HepG2 (cell line): ENCODE measurements around the gene FIS1. TPM values are rescaled to one million over a fixed set of nuclear protein-coding genes. Genes with fewer than 3 reads are reported as not detected.

Source experiments
- ADNP ChIP-seq: sonication (generic); formaldehyde crosslinking; IDR thresholded peaks from 2 replicates; pipeline ENCODE4 v1.4.0; 2020; ENCODE audit warnings: missing genetic modification reagents
- HNF4A ChIP-seq: sonication (generic); formaldehyde crosslinking; IDR thresholded peaks from 2 replicates; pipeline ENCODE4 v1.4.0; 2020; ENCODE audit warnings: missing genetic modification reagents
- KLF6 ChIP-seq: IDR thresholded peaks from 2 replicates; pipeline ENCODE4 v1.8.0; 2016; ENCODE audit warnings: missing biosample characterization, missing genetic modification reagents
- NPAS2 ChIP-seq: sonication (generic); formaldehyde crosslinking; IDR thresholded peaks from 2 replicates; pipeline ENCODE4 v1.8.0; 2022; ENCODE audit warnings: mild to moderate bottlenecking, missing genetic modification reagents, borderline replicate concordance
- SMYD3 ChIP-seq: sonication (generic); formaldehyde crosslinking; IDR thresholded peaks from 2 replicates; pipeline ENCODE4 v1.8.1; 2023; ENCODE audit warnings: mild to moderate bottlenecking, missing genetic modification reagents
- TP53 ChIP-seq: sonication (generic); formaldehyde crosslinking; conservative IDR thresholded peaks from 2 replicates; pipeline ENCODE4 v1.4.0; 2020; ENCODE audit warnings: missing genetic modification reagents
- ZNF225 ChIP-seq: sonication (generic); formaldehyde crosslinking; IDR thresholded peaks from 2 replicates; pipeline ENCODE4 v1.4.0; 2020; ENCODE audit warnings: mild to moderate bottlenecking, missing genetic modification reagents
- ZNF230 ChIP-seq: sonication (generic); formaldehyde crosslinking; IDR thresholded peaks from 2 replicates; pipeline ENCODE4 v1.4.0; 2020; ENCODE audit warnings: mild to moderate bottlenecking, missing genetic modification reagents
- ZNF253 ChIP-seq: sonication (generic); formaldehyde crosslinking; IDR thresholded peaks from 2 replicates; pipeline ENCODE4 v1.8.0; 2022; ENCODE audit warnings: mild to moderate bottlenecking, missing genetic modification reagents, borderline replicate concordance
- ZNF34 ChIP-seq: sonication (generic); formaldehyde crosslinking; IDR thresholded peaks from 2 replicates; pipeline ENCODE4 v1.4.0; 2020; ENCODE audit warnings: mild to moderate bottlenecking, missing genetic modification reagents, borderline replicate concordance
- ZNF709 ChIP-seq: sonication (generic); formaldehyde crosslinking; IDR thresholded peaks from 2 replicates; pipeline ENCODE4 v1.5.0; 2020; ENCODE audit warnings: mild to moderate bottlenecking, missing genetic modification reagents
- ZNF773 ChIP-seq: sonication (generic); formaldehyde crosslinking; IDR thresholded peaks from 2 replicates; pipeline ENCODE4 v1.4.0; 2020; ENCODE audit warnings: missing genetic modification reagents, borderline replicate concordance
- ZSCAN25 ChIP-seq: sonication (generic); formaldehyde crosslinking; IDR thresholded peaks from 2 replicates; pipeline ENCODE4 v1.8.0; 2022; ENCODE audit warnings: mild to moderate bottlenecking, missing genetic modification reagents
- polyA plus RNA-seq, 8 experiments: library from polyadenylated mRNA; depleted of rRNA in 3 of 8; stranded (reverse) in 7 of 8; unstranded in 1 of 8; fragments of >200 nt; fragmentation: Illumina TruSeq in 4 of 8; extraction: Trizol in 4 of 8; gene quantifications; 2 replicates each; pipeline versions ENCODE4 v1.2.1 to v1.2.3, GENCODE V29; 2011 to 2016; ENCODE audit warnings: low read depth in 4 of 8, missing spikeins in 1 of 8, mixed read lengths in 1 of 8; ENCODE audit not compliant: insufficient read depth in 1 of 8
- total RNA-seq, 5 experiments: library from RNA; depleted of rRNA; stranded (reverse); fragments of >200 nt; fragmentation: Illumina TruSeq; extraction: Trizol; gene quantifications; 2 replicates each; pipeline ENCODE4 v1.2.3, GENCODE V29; 2016; ENCODE audit warnings: low read depth in 1 of 5
- TF ChIP-seq, protein P1 (sequence below): sonication (generic); formaldehyde crosslinking; IDR thresholded peaks from 2 replicates; pipeline ENCODE4 v1.8.0; 2022; ENCODE audit warnings: mild to moderate bottlenecking, missing genetic modification reagents; ENCODE audit not compliant: insufficient replicate concordance
- TF ChIP-seq, protein P2 (sequence below), 2 experiments: sonication (generic) in 1 of 2; formaldehyde crosslinking in 1 of 2; IDR thresholded peaks; 2 replicates each; pipeline versions ENCODE4 v1.5.1 to v1.6.1; 2011 to 2020; ENCODE audit warnings: borderline replicate concordance in 1 of 2, low read depth in 1 of 2, low read length in 1 of 2, mild to moderate bottlenecking in 1 of 2, missing genetic modification reagents in 1 of 2, moderate library complexity in 1 of 2
- TF ChIP-seq, protein P3 (sequence below), 2 experiments: sonication (generic) in 1 of 2; formaldehyde crosslinking in 1 of 2; IDR thresholded peaks; 2 replicates each; pipeline versions ENCODE4 v1.4.0 to v1.6.1; 2016 to 2020; ENCODE audit warnings: borderline replicate concordance in 1 of 2, low read depth in 1 of 2, mild to moderate bottlenecking in 1 of 2, missing genetic modification reagents in 1 of 2
- TF ChIP-seq, protein P4 (sequence below): sonication (generic); formaldehyde crosslinking; IDR thresholded peaks from 2 replicates; pipeline ENCODE4 v1.4.0; 2020; ENCODE audit warnings: missing genetic modification reagents, low read depth, mild to moderate bottlenecking, borderline replicate concordance
- TF ChIP-seq, protein P5 (sequence below): fragments of 450-650 bp; IDR thresholded peaks from 2 replicates; pipeline ENCODE4 v1.6.1; 2017; ENCODE audit warnings: mild to moderate bottlenecking

FIS1 gene
- total and polyA plus RNA-seq, 2 of the 13 experiments (the other 11 are each of a cell fraction or from before 2014, with no cell fraction given), result 97.5 to 101 TPM

DNA sequence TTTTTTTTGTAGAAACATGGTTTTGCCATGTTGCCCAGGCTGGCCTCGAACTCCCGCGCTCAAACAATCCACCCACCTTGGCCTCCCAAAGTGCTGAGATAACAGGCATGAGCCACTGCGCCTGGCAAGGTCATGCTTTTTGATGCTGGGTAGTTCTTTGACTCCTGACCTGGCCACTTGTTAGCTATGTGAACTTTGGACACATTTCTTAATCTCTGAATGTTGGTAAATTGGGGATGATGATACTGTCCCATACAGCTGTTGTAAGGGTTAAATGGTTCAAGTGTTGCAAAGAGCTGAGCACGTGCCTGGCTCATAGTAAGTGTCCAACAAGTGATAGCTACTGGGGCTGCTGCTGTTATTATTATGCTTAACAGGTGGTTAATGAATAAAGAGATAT is 24.6 kb downstream of the FIS1 start (continued):
- TF ChIP-seq, protein P1, sequence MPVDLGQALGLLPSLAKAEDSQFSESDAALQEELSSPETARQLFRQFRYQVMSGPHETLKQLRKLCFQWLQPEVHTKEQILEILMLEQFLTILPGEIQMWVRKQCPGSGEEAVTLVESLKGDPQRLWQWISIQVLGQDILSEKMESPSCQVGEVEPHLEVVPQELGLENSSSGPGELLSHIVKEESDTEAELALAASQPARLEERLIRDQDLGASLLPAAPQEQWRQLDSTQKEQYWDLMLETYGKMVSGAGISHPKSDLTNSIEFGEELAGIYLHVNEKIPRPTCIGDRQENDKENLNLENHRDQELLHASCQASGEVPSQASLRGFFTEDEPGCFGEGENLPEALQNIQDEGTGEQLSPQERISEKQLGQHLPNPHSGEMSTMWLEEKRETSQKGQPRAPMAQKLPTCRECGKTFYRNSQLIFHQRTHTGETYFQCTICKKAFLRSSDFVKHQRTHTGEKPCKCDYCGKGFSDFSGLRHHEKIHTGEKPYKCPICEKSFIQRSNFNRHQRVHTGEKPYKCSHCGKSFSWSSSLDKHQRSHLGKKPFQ (CRISPR knock-in tag), result no peak
- TF ChIP-seq ZNF709 (no peak), ZNF253 (CRISPR knock-in tag) (no peak), ADNP (no peak), ZNF230 (no peak), ZNF34 (CRISPR knock-in tag) (no peak), NPAS2 (CRISPR knock-in tag) (no peak), ZNF225 (CRISPR knock-in tag) (no peak), TP53 (CRISPR knock-in tag) (no peak), SMYD3 (CRISPR knock-in tag) (no peak), KLF6 (CRISPR knock-in tag) (no peak), ZNF773 (CRISPR knock-in tag) (no peak), HNF4A (peak; percentile 96), ZSCAN25 (CRISPR knock-in tag) (no peak)
- TF ChIP-seq, protein P2, sequence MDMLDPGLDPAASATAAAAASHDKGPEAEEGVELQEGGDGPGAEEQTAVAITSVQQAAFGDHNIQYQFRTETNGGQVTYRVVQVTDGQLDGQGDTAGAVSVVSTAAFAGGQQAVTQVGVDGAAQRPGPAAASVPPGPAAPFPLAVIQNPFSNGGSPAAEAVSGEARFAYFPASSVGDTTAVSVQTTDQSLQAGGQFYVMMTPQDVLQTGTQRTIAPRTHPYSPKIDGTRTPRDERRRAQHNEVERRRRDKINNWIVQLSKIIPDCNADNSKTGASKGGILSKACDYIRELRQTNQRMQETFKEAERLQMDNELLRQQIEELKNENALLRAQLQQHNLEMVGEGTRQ (IDR thresholded peaks at IDR 0.05; ENCODE audit: low read depth, low read length), result no peak
- TF ChIP-seq, protein P2 (CRISPR knock-in tag; IDR thresholded peaks at IDR 0.05; ENCODE audit: borderline replicate concordance), result peak; percentile 24; the same call in 1 of the 2 replicates
- TF ChIP-seq, protein P3, sequence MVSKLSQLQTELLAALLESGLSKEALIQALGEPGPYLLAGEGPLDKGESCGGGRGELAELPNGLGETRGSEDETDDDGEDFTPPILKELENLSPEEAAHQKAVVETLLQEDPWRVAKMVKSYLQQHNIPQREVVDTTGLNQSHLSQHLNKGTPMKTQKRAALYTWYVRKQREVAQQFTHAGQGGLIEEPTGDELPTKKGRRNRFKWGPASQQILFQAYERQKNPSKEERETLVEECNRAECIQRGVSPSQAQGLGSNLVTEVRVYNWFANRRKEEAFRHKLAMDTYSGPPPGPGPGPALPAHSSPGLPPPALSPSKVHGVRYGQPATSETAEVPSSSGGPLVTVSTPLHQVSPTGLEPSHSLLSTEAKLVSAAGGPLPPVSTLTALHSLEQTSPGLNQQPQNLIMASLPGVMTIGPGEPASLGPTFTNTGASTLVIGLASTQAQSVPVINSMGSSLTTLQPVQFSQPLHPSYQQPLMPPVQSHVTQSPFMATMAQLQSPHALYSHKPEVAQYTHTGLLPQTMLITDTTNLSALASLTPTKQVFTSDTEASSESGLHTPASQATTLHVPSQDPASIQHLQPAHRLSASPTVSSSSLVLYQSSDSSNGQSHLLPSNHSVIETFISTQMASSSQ (IDR thresholded peaks at IDR 0.05; ENCODE audit: low read depth), result no peak
- TF ChIP-seq, protein P3 (CRISPR knock-in tag; IDR thresholded peaks at IDR 0.05; ENCODE audit: borderline replicate concordance), result no peak; the same call in 1 of the 2 replicates
- TF ChIP-seq, protein P4, sequence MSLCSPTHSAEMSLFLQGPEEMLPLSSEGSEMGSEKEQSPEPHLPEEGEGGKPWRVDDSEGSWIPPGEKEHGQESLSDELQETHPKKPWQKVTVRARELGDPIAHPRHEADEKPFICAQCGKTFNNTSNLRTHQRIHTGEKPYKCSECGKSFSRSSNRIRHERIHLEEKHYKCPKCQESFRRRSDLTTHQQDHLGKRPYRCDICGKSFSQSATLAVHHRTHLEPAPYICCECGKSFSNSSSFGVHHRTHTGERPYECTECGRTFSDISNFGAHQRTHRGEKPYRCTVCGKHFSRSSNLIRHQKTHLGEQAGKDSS, result no peak
- TF ChIP-seq, protein P5, sequence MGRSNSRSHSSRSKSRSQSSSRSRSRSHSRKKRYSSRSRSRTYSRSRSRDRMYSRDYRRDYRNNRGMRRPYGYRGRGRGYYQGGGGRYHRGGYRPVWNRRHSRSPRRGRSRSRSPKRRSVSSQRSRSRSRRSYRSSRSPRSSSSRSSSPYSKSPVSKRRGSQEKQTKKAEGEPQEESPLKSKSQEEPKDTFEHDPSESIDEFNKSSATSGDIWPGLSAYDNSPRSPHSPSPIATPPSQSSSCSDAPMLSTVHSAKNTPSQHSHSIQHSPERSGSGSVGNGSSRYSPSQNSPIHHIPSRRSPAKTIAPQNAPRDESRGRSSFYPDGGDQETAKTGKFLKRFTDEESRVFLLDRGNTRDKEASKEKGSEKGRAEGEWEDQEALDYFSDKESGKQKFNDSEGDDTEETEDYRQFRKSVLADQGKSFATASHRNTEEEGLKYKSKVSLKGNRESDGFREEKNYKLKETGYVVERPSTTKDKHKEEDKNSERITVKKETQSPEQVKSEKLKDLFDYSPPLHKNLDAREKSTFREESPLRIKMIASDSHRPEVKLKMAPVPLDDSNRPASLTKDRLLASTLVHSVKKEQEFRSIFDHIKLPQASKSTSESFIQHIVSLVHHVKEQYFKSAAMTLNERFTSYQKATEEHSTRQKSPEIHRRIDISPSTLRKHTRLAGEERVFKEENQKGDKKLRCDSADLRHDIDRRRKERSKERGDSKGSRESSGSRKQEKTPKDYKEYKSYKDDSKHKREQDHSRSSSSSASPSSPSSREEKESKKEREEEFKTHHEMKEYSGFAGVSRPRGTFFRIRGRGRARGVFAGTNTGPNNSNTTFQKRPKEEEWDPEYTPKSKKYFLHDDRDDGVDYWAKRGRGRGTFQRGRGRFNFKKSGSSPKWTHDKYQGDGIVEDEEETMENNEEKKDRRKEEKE, result no peak
